GM18526 (cell line): ENCODE results near the gene LZTR1.

Experiments
- POLR2A ChIP-seq: IDR thresholded peaks from 3 replicates; pipeline ENCODE4 v1.6.1; 2011; ENCODE audit not compliant: insufficient read length; ENCODE audit errors: extremely low read depth

The LZTR1 gene

DNA sequence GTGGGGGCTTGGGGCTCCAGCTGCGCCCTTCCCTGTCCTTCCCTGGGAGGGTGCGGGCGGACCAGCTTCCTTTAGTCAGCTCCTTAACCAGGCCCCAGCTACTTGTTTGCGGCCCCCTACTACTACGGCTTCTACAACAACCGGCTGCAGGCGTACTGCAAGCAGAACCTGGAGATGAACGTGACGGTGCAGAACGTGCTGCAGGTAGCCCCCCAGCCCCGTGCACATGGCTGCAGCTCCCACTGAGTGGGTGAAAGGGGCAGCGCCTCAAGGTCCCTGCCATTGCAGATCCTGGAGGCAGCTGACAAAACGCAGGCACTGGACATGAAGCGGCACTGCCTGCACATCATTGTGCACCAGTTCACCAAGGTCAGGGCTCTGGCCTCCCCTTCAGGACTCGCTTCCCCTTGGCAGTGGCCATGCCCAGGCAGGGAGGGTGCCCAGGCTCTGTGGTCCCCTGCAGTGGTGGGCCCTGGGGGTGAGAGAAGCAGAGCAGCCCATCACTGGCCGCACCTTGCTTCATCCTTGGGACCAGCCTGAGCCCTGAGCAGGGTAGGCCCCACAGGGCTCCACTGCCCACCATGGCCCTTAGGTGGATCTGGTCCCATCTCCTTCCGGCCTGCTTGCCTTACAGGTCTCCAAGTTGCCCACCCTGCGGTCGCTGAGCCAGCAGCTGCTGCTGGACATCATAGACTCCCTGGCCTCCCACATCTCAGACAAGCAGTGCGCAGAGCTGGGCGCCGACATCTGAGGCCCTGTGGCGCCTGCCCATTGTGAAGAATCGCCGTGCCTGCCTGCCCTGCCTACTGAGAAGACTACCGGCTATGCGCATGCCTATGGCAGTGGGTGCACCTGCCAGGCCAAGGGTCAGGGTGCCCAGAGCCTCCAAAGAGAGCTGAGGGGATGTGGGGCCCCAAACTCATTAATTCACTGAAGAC is 14.8 kb downstream of the LZTR1 start:
- no peak for TF ChIP-seq POLR2A

DNA sequence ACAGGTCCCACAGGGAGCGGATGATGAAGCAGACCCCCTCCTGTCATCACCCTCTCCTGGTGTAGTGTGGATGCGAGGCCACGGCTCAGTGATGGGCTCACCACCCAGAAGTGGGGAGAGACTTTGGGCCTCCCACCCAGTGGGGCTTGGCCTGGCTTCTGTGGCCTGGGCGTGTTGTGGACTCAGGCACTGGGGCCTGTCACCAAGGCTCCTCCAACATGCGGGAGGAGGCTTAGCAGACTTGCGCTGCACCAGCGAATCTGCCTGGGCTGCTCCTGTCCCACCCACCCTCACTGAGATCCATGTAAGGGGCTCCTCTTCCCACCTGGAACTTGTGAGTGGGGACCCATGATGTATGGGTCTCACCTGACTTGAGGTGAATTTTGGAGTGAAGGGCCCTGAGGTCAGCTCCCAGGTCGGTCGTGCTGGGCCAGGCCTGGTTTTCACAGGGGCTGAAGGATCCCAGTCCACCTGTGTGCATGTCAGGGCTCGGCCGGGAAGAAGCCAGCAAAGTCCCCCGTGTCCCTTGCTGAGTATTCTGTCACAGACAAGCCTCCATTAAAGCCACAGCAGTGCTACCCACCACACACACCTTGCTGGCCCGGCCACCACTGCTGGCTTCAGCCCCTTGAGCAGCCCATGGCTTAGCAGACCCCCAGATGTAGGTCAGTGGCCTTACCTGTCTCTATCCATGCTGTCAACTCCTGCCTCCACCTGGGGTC is 15.6 kb downstream of the LZTR1 start:
- peak; percentile 5 for TF ChIP-seq POLR2A

DNA sequence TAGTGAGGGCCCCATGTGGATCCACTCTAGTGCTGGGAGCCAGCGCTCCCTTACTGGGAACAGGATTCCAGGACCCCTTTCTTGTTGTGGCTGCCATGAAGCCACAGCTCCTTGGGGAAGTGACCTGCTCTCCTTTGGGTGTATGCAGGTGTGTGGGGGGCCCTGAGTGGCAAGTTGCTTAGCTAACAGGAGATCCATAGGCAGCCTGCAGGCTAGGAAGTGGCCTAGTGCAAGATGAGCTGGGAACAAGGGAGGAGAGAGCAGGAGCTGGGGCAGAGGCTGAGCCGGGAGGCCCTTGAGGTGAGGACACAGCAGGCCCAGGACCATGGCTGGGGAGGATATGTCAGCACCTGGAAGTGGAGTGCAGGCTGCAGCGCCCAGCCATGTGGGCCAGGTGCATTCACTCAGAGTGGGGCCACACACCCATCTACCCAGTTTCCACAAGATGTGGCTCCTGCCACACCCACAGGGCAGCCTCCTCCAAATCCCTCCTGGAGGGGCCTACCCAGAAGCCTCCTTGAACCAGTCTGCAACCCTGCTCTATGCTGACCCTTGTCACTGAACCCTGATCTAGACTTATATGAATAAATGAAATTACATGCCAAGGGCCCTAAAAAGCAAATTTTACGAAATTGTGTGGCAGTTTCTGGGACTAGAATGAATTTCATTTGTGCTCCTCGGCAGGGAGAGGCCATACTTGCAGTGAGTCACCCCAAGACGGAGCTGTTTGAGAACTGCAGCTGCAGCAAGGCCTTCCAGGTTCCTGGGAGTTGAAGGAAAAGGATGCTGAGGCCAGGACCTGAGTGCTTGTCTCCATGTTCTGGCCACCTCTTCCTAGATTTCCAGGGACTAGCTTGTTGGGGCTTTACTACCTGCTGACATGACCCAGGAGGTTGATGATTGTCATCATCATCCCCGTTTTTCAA is 16.6 kb downstream of the LZTR1 start:
- TF ChIP-seq POLR2A, result no peak

DNA sequence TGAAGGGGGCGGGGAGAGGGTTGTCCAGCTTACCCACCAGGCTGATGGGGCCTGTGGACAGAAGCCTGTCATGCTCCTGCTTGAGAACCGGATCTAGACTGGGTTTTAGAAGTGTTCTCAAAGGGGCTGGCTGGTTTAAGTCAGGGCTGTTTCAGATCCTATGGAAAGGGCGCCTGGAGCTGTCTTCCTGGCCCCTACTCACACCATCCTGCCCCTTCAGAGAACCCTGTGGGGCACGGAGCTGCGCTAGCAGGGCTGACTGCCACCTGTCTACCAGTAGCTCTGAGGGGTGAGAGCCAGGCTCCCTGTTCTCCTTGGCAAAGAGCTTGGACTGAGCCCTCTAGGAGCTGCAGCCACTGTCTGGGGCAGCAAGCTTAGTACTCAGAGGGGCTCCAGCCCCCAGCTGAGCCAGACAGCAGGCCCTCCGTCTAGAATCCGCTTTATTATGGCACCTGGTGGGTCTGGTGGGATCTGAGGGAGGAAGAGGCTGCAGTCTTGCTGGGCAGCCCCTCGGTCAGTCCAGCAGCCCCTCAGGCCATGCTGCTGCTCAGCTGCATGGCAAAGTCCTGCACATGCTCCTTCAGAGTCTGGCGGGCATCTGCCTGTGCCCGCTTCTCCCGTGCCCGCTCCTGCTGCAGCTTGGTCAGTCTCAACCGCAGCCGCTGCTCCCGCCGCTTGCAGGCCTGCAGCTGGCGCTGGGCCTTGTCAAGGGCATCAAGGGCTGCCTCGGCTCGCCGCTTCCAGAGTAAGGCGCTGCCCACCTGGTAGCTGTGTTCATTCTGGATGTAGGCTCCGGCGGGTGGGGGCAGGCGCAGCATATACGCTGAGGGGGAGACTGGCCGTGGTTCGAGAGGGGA is 17.5 kb downstream of the LZTR1 start:
- no peak for TF ChIP-seq POLR2A

DNA sequence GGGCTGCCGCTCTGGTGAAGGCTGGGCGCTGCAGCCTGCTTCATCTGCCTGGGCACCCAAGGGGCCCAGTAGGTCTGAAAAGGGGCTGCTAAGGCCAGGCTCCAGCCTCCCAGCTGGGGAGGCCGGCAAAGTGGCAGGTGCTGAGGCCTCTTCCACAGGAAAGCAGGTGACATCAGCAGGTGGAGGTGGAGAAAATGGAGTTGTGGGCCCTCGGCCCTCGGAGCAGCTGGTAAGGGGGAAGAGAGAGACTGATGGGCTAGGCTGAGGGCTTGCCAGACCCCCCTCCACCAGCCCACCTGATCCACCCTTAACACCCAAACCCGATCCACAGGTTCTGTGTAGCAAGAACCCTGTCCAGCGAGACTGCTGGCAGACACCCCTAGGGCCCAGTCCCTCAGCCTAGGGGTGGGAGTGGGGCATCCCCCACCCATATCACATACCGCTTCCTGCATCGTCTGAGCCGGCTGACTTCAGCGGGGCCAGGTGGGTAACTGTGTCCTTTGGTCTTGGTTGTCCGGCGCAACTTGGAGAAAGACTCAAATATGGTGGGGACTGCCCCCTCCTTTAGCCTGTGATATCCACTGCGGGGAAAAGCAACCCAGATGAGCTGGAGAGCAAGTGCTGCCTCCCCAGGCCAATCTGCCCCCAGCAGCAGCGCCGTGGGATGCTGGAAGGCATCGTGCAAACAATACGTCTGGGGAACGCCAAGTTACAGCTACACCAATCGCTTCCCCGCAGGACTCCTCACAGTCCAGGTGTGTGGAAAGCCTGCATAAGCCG is 18.3 kb downstream of the LZTR1 start:
- no peak for TF ChIP-seq POLR2A

DNA sequence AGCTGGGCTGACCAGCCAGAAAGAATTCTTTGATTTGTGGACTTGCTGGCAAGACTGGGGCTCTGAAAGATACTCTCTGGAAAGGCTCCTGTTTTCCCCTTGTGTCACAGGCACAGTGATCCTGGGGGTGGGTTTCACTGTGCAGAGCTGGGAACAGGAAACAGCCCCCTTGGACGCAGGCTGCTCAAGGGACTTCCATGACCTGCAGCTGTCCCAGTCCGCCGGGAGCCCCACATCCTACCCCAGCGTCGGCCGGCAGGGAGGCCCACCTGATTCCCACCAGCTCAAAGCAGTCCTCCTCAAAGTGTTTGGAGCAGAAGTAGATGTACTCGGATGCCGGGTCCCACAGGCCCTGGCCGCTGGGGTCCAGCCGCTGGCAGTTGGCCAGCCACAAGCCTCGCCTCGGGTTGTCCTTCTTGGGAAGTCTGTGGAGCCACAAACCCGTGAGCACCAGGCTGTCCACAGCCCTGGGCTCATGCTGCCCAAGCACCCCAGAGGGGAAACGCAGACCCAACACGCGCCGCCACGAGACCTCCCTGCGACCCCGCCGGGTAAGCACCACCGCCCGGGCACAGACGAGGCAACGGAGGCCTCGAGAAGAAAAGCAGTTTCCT is 19.0 kb downstream of the LZTR1 start:
- no peak for TF ChIP-seq POLR2A

DNA sequence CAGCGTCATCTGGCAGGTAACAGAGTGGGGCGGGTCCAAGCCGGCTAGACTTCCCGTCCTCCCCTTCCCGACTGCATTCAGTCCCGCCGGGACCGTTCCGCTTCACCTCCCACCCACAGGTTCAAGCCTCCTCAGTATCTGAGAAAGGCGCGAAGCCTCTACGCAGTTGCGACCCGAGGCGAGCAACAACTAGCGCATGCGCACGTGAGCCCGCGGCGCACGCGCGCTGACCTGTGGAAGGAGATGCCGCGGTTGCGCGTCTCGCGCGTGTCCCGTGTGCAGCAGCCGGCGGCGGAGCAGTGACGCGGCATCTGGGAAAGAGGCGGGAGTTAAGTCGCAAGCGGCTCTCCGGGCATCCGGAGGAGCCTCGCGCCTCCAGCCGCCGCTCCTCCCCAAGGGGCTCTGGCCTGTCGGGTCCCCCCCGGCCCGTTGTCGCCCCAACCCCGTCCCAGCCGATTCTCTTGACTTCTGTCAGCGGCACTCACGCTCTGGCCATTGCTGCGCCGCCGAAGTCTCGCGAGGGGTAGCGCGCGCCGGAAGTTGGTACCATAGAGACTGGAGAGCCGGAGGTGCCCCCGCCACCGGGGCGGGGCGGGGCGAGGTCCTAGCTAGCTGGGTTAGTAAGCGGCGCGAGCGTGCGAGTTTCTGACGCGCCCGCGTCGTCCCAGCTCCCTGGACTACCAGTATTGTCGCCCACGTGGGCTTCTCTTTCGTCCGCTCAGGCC is 19.7 kb downstream of the LZTR1 start, which contains the start of gene THAP7:
THAP7 (minus strand) TSS at position 518 of the 725 bp plus-strand sequence; CDS start at position 311, 207 bp downstream.
- TF ChIP-seq POLR2A, result peak; percentile 94

DNA sequence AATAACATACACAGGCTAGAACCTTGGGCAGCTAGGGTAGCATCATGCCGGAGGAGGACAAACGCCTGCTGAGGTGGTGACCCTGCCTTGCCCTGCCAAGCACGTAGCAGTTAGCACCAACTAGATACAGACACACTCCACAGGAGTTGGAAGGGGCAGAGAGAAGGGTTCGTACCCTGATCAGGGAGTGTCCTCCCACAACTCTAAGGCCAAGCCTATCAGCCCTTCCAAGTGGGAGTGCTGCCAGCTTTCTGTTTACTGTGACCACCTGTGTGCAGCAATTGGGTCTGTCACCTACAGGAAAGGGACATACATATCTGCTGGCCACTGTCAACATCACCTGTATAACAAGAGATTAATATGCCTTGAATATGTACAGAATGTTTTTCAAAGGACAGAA is 21.7 kb downstream of the LZTR1 start:
- TF ChIP-seq POLR2A, result no peak

DNA sequence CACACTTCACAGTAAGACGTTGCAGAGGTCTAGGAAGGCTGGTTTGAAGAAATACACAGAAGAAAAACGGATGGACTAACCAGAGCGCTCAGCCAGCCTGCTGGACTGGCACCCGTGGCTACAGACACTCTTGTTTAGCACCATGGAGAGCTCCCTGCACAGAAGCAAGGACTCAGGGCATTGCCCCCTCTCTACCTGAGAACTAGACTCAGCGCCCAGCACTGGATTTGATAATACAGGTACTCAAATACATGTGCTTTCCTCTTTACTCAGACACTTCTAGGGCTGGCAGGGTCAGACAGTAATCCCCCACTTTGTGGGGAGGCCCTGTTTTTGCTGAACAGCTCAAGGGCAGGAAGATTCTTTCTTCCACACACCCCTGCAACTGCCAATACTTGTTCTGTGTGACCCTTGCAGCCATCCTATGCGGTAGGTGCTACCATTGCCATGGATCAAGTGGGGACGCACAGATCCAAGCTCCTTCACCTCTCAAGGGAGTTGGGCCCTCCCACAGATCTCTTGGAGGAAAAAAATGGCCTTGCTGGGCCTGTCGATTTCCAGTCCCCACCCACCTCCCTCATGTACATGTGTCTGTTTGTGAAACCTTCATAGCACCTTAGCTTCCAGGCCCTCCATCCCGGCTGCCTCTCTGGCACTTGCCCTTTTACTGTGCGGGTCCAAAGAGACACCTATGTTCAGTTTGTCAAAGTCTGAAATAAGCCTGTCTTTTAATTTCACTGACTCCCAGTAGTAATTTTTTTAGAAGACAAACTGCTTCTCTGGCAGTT is 27.7 kb downstream of the LZTR1 start:
- no peak for TF ChIP-seq POLR2A

DNA sequence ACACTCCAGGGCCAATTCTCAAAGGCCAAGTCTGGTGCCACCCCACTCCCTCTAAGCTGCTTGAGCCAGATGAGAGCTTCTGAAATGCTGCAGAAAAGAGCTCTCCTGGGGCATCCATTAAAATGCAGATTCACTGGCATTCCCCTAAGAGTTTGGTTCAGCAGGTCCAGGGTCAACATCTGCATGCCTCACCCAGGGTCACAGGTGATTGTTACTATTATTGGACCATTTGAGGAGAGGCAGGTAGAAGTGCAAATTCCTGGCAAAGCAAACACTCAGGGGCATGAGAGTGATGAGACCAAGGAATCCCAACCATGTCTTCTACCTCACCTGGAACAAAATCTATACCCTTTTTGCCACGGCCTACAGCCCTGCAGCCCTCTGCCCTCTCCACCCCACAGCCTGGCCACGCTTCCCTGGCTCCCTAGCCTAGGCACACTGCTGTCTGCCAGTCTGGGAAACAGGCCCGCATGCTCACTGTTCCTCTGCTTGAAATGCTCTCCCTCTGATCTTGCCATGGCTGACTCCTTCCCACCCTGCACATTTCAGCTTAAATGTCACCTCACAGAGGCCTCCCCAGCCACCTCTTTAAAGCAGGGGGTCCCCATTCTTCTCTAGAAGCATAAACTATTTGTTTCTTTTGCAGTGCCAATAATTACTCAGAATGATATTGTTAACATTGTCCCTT is 28.5 kb downstream of the LZTR1 start:
- TF ChIP-seq POLR2A, result no peak
